22Rv1 (cell line): ENCODE measurements around the gene TBR1.

Experiments used
- H3K27ac ChIP-seq: fragments of 450-650 bp; 2 replicates; pipeline ENCODE4 v1.5.1; 2017
- CTCF ChIP-seq: fragments of 450-650 bp; IDR thresholded peaks from 2 replicates; pipeline ENCODE4 v1.5.1; 2017; ENCODE audit warnings: mild to moderate bottlenecking
- ZFX ChIP-seq: fragments of 450-650 bp; IDR thresholded peaks from 2 replicates; pipeline ENCODE4 v1.6.1; 2017; ENCODE audit warnings: antibody characterized with exemption, borderline replicate concordance

TBR1 gene

GRCh38 chr2:161400076-161400475 lies 16.0 kb upstream of the TBR1 start:
- TF ChIP-seq CTCF (no peak), ZFX (no peak)
- H3K27ac ChIP-seq = no peak overlapping the region

GRCh38 chr2:161402297-161402696 lies 13.8 kb upstream of the TBR1 start:
- TF ChIP-seq ZFX (no peak), CTCF (no peak)
- H3K27ac ChIP-seq = no peak overlapping the region

- H3K27ac ChIP-seq = no peak overlapping the region
- TF ChIP-seq CTCF (no peak), ZFX (no peak)
Observed at GRCh38 chr2:161406316-161406715, 9.8 kb upstream of the TBR1 start.

GRCh38 chr2:161407597-161407996 lies 8.5 kb upstream of the TBR1 start:
- H3K27ac ChIP-seq = no peak overlapping the region
- TF ChIP-seq CTCF = no peak
- TF ChIP-seq ZFX = no peak

- H3K27ac ChIP-seq = no peak overlapping the region
- no peak for TF ChIP-seq CTCF
- TF ChIP-seq ZFX = no peak
Observed at GRCh38 chr2:161409308-161409907, 6.7 kb upstream of the TBR1 start.

GRCh38 chr2:161412346-161412745 lies 3.8 kb upstream of the TBR1 start:
- no peak overlapping the region for H3K27ac ChIP-seq
- TF ChIP-seq ZFX (no peak), CTCF (no peak)

- peak overlapping the region; percentile 56 for H3K27ac ChIP-seq
- TF ChIP-seq CTCF = no peak
- no peak for TF ChIP-seq ZFX
Observed at GRCh38 chr2:161414042-161415033, 1.8 kb upstream of the TBR1 start.
